ENCODE measurements around the gene MSH5. TPM values are rescaled to one million over a fixed set of nuclear protein-coding genes. Genes with fewer than 3 reads are reported as not detected.

MSH5 gene
- polyA plus RNA-seq, 12 donors, result 7.4 to 32.2 (median 13.8) TPM; not detected in 1

GRCh38 chr6:31712296-31712695, 27.5 kb upstream of the MSH5 start:
- no peak for DNase-seq

GRCh38 chr6:31713465-31713864, 26.3 kb upstream of the MSH5 start:
- no peak for DNase-seq

GRCh38 chr6:31713991-31714684, 25.7 kb upstream of the MSH5 start:
- no peak for DNase-seq

- DNase-seq, result no peak
These were observed 24.5 kb upstream of the MSH5 start, which contains the start of gene LY6G6D for GRCh38 chr6:31715022-31715958. Gene LY6G6D, plus strand, starts transcription at chr6:31715348. Its CDS starts 8 bp downstream, at chr6:31715356.

- no peak for DNase-seq
These were observed 22.1 kb upstream of the MSH5 start for GRCh38 chr6:31717499-31718222.

GRCh38 chr6:31718265-31718664, 21.5 kb upstream of the MSH5 start:
- no peak for DNase-seq

GRCh38 chr6:31719001-31719400, 20.8 kb upstream of the MSH5 start:
- no peak for DNase-seq

GRCh38 chr6:31720196-31720770, 19.5 kb upstream of the MSH5 start:
- DNase-seq, result no peak

GRCh38 chr6:31721351-31722020, 18.3 kb upstream of the MSH5 start, which contains the start of gene LY6G6C:
Gene LY6G6C, minus strand, starts transcription at chr6:31721746. Its CDS starts 67 bp downstream, at chr6:31721679.
- no peak for DNase-seq

- no peak for DNase-seq
These were observed 17.6 kb upstream of the MSH5 start for GRCh38 chr6:31722173-31722572.

- DNase-seq, result no peak
These were observed 16.4 kb upstream of the MSH5 start, which contains the start of gene MPIG6B for GRCh38 chr6:31723245-31723979. Gene MPIG6B, plus strand, starts transcription at chr6:31723373. Its CDS starts 11 bp downstream, at chr6:31723384.

- no peak for DNase-seq
These were observed 15.7 kb upstream of the MSH5 start for GRCh38 chr6:31723980-31724691.

- no peak for DNase-seq
These were observed 14.1 kb upstream of the MSH5 start for GRCh38 chr6:31725502-31726350.

- no peak for DNase-seq
These were observed 12.6 kb upstream of the MSH5 start for GRCh38 chr6:31727034-31727716.

GRCh38 chr6:31727717-31728671, 11.8 kb upstream of the MSH5 start:
- no peak for DNase-seq

- DNase-seq, result no peak
These were observed 10.9 kb upstream of the MSH5 start, which contains the start of gene DDAH2 for GRCh38 chr6:31728767-31729514. Gene DDAH2, minus strand, starts transcription at chr6:31729299. Its CDS starts 138 bp downstream, at chr6:31729161.

All from muscle of arm (tissue), 12 donors.